A549 (cell line): Measurements from ENCODE around the gene LETM1. TPM values are rescaled to one million over a fixed set of nuclear protein-coding genes. Genes with fewer than 3 reads are reported as not detected.

Experiments
- ATAC-seq, 2 experiments: fragments of 200-7000 bp in 1 of 2; fragments of >200 bp in 1 of 2; cut with Nextera tagmentation in 1 of 2; cut with Tn5 transposase in 1 of 2; 3 replicates each; pipeline versions ENCODE4 v1.8.0 to v1.9.1; 2018 to 2020; ENCODE audit warnings: mild to moderate bottlenecking in 1 of 2, moderate library complexity in 1 of 2
- CTCF ChIA-PET: fragments of 300-600 bp; sonication (Branson Sonifier 250); formaldehyde crosslinking; extraction: SDS; loops from one replicate; lab custom pipeline; 2021; ENCODE audit warnings: antibody characterized with exemption, inconsistent platforms; lab: Yijun Ruan, JAX
- POLR2A ChIA-PET: fragments of 350-600 bp; formaldehyde crosslinking; extraction: SDS; loops from one replicate; lab custom pipeline; 2021; ENCODE audit warnings: antibody characterized with exemption, inconsistent platforms; lab: Yijun Ruan, JAX
- DNase-seq, 2 experiments: peaks; one replicate each; pipeline versions ENCODE4 v3.0.0 to v3.0.0-alpha.2; 2011 to 2016; ENCODE audit warnings: low read depth in 1 of 2, low spot score in 1 of 2
- FAIRE-seq: peaks from 2 replicates; lab custom pipeline; 2011; peaks lifted over from hg19 to GRCh38; lab: Jason Lieb, UNC
- H3K27ac ChIP-seq, 2 experiments: fragments of >200 bp; sonication (Bioruptor Twin); formaldehyde crosslinking; 3 replicates each; pipeline ENCODE4 v1.5.1; 2016 to 2017
- H3K4me1 ChIP-seq: fragments of >200 bp; sonication (Bioruptor Twin); formaldehyde crosslinking; 3 replicates; pipeline ENCODE4 v1.6.1; 2016
- H3K4me2 ChIP-seq: fragments of >200 bp; sonication (Bioruptor Twin); formaldehyde crosslinking; 3 replicates; pipeline ENCODE4 v1.6.1; 2016
- H3K4me3 ChIP-seq: fragments of >200 bp; sonication (Bioruptor Twin); formaldehyde crosslinking; 3 replicates; pipeline ENCODE4 v1.5.1; 2016
- H3K9me3 ChIP-seq: fragments of >200 bp; sonication (Bioruptor Twin); formaldehyde crosslinking; 3 replicates; pipeline ENCODE4 v1.6.1; 2016
- BHLHE40 ChIP-seq: IDR thresholded peaks from 2 replicates; pipeline ENCODE4 v1.6.1; 2012; ENCODE audit warnings: low read depth, low read length, inconsistent platforms
- CEBPB ChIP-seq, 2 experiments: fragments of >200 bp in 1 of 2; sonication (Bioruptor Twin) in 1 of 2; formaldehyde crosslinking in 1 of 2; IDR thresholded peaks; 2 replicates each; pipeline ENCODE4 v1.6.1; 2012 to 2016
- CHD2 ChIP-seq: fragments of 150-350 bp; IDR thresholded peaks from 2 replicates; pipeline ENCODE4 v1.6.1; 2014; ENCODE audit warnings: low read length; ENCODE audit not compliant: partially characterized antibody
- CHD4 ChIP-seq: fragments of 200-600 bp; sonication (generic); IDR thresholded peaks from 2 replicates; pipeline ENCODE4 v1.6.1; 2016; ENCODE audit warnings: antibody characterized with exemption, mild to moderate bottlenecking, borderline replicate concordance
- CTCF ChIP-seq: fragments of >200 bp; sonication (Bioruptor Twin); formaldehyde crosslinking; IDR thresholded peaks from 3 replicates; pipeline ENCODE4 v1.5.1; 2016
- E2F6 ChIP-seq: IDR thresholded peaks from 2 replicates; pipeline ENCODE4 v1.6.1; 2012; ENCODE audit warnings: low read depth, borderline replicate concordance
- ESRRA ChIP-seq: fragments of 150-350 bp; IDR thresholded peaks from 2 replicates; pipeline ENCODE4 v1.6.1; 2014; ENCODE audit warnings: mild to moderate bottlenecking, low read length, borderline replicate concordance
- FOSB ChIP-seq: fragments of 250-450 bp; sonication (Bioruptor Pico); IDR thresholded peaks from 2 replicates; pipeline ENCODE4 v1.5.0; 2020; ENCODE audit warnings: mild to moderate bottlenecking, moderate library complexity
- HES2 ChIP-seq: fragments of >200 bp; sonication (Bioruptor Twin); formaldehyde crosslinking; IDR thresholded peaks from 2 replicates; pipeline ENCODE4 v1.6.1; 2016
- KDM5A ChIP-seq: fragments of 200-600 bp; sonication (generic); IDR thresholded peaks from 2 replicates; pipeline ENCODE4 v1.6.1; 2016; ENCODE audit warnings: antibody characterized with exemption, mild to moderate bottlenecking
- NPAS2 ChIP-seq: fragments of 250-450 bp; sonication (Bioruptor Pico); IDR thresholded peaks from 2 replicates; pipeline ENCODE4 v1.8.0; 2022; ENCODE audit warnings: mild to moderate bottlenecking, moderate library complexity, borderline replicate concordance
- NR3C1 ChIP-seq: fragments of >200 bp; sonication (Bioruptor Twin); formaldehyde crosslinking; IDR thresholded peaks from 3 replicates; pipeline ENCODE4 v1.6.1; 2017
- POLR2AphosphoS2 ChIP-seq: conservative IDR thresholded peaks from 2 replicates; pipeline ENCODE4 v1.6.1; 2012; ENCODE audit warnings: low read length, improper control_type of control experiment, inconsistent platforms
- RAD21 ChIP-seq, 2 experiments: fragments of >200 bp in 1 of 2; sonication (Bioruptor Twin) in 1 of 2; formaldehyde crosslinking in 1 of 2; IDR thresholded peaks in 1 of 2; conservative IDR thresholded peaks in 1 of 2; 2 replicates in 1 of 2; 3 replicates in 1 of 2; pipeline ENCODE4 v1.6.1; 2012 to 2018; ENCODE audit warnings: inconsistent platforms in 1 of 2
- REST ChIP-seq: fragments of 200-600 bp; sonication (generic); IDR thresholded peaks from 2 replicates; pipeline ENCODE4 v1.6.1; 2016; ENCODE audit warnings: antibody characterized with exemption, mild to moderate bottlenecking, moderate library complexity
- RFX5 ChIP-seq: fragments of 450-650 bp; IDR thresholded peaks from 2 replicates; pipeline ENCODE4 v1.7.1; 2014; ENCODE audit warnings: antibody characterized with exemption, mild to moderate bottlenecking, moderate library complexity
- SMC3 ChIP-seq: fragments of >200 bp; sonication (Bioruptor Twin); formaldehyde crosslinking; IDR thresholded peaks from 3 replicates; pipeline ENCODE4 v1.6.1; 2018; ENCODE audit warnings: inconsistent platforms
- TP53 ChIP-seq: fragments of 250-450 bp; sonication (Bioruptor Pico); IDR thresholded peaks from 2 replicates; pipeline ENCODE4 v1.5.0; 2021; ENCODE audit warnings: mild to moderate bottlenecking, moderate library complexity
- ZC3H11A ChIP-seq: fragments of 450-650 bp; IDR thresholded peaks from 2 replicates; pipeline ENCODE4 v1.6.1; 2014; ENCODE audit warnings: antibody characterized with exemption, mild to moderate bottlenecking
- ZFP36 ChIP-seq: fragments of 450-650 bp; IDR thresholded peaks from 2 replicates; pipeline ENCODE4 v1.6.1; 2014; ENCODE audit warnings: borderline replicate concordance; ENCODE audit not compliant: partially characterized antibody
- ZNF302 ChIP-seq: fragments of 250-450 bp; sonication (Bioruptor Pico); IDR thresholded peaks from 2 replicates; pipeline ENCODE4 v1.9.0; 2021; ENCODE audit warnings: inconsistent platforms, mild to moderate bottlenecking, moderate library complexity
- WGBS: methylation state at CpG from one replicate; pipeline ENCODE4 v1.1.6; 2017; ENCODE audit errors: missing lambda C conversion rate; 5-methylcytosine and 5-hydroxymethylcytosine counted together
- polyA plus RNA-seq, 4 experiments: library from polyadenylated mRNA; depleted of rRNA in 3 of 4; stranded (reverse); fragments of >200 nt; fragmentation: RNase III in 1 of 4; extraction: RNeasy Plus Mini Kit Qiagen cat#74134 plus additional on column Dnase treatment in 1 of 4; gene quantifications; 2 replicates in 3 of 4; 3 replicates in 1 of 4; pipeline ENCODE4 v1.2.3, GENCODE V29; 2011 to 2017

Gene LETM1
- polyA plus RNA-seq, 2 of the 4 experiments (the other 2 are of a cell fraction), result 18.6 to 29.6 TPM

GRCh38 chr4:1806596-1807331, 49.2 kb downstream of the LETM1 start (continued):
- TF ChIP-seq NPAS2 (CRISPR knock-in tag), result no peak
- no peak for TF ChIP-seq POLR2AphosphoS2
- TF ChIP-seq, all 56 proteins: peak for 0

GRCh38 chr4:1806223-1806564, 49.8 kb downstream of the LETM1 start:
- ChIA-PET CTCF (interaction anchor here (1.5 to 13.7 kb wide), 3 partner anchors 10 to 105 kb away, joined by 3 to 227 read pairs (median 79); partner anchors contain the start of gene FGFR3), POLR2A (no interaction called here)
- ATAC-seq, result no peak
- WGBS, result 95% methylated on average over 7 of the region's 11 CpGs
- Histone ChIP-seq H3K4me1 (no peaks in the 10 kb centered on the region), H3K9me3 (no peaks in the 10 kb centered on the region), H3K27ac (no peak overlapping the region), H3K4me3 (no peak overlapping the region), H3K4me2 (no peak overlapping the region)
- DNase-seq, result no peak
- FAIRE-seq, result no peak
- TF ChIP-seq NR3C1 (no peak), CHD4 (no peak), KDM5A (no peak), SMC3 (no peak), RFX5 (no peak), ESRRA (no peak), CTCF (no peak), BHLHE40 (no peak), RAD21 (conservative IDR thresholded peaks at IDR 0.05 in 1 of 2, IDR thresholded peaks at IDR 0.05 in 1 of 2) (no peak), ZNF302 (CRISPR knock-in tag) (no peak), ZFP36 (no peak), E2F6 (no peak), TP53 (CRISPR knock-in tag) (no peak), ZC3H11A (no peak), FOSB (no peak), REST (no peak), CEBPB (IDR thresholded peaks at IDR 0.05) (no peak), CHD2 (no peak), HES2 (no peak)
